ENCODE data around the gene NPHS1.

DNA sequence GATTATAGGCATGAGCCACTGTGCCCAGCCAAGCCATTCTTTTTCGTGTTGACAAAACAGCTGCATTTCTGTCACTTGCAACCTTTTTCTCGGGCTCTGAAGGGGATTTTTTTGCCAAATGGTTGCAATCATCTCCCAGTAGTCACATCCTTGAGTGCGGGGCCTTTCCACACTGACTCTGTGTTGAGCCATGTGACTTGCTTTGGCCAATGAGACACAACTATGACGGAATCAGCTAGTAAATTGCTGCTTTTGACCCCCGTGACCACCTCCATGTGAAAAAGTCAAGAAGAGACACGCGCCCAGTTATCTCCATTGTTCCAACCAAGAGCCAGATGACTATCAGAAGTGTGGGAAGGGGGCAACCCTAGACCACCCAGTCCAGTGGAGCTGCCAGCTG lies 18.3 kb downstream of the NPHS1 start:
- TF ChIP-seq, protein P1, sequence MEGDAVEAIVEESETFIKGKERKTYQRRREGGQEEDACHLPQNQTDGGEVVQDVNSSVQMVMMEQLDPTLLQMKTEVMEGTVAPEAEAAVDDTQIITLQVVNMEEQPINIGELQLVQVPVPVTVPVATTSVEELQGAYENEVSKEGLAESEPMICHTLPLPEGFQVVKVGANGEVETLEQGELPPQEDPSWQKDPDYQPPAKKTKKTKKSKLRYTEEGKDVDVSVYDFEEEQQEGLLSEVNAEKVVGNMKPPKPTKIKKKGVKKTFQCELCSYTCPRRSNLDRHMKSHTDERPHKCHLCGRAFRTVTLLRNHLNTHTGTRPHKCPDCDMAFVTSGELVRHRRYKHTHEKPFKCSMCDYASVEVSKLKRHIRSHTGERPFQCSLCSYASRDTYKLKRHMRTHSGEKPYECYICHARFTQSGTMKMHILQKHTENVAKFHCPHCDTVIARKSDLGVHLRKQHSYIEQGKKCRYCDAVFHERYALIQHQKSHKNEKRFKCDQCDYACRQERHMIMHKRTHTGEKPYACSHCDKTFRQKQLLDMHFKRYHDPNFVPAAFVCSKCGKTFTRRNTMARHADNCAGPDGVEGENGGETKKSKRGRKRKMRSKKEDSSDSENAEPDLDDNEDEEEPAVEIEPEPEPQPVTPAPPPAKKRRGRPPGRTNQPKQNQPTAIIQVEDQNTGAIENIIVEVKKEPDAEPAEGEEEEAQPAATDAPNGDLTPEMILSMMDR (conservative IDR thresholded peaks at IDR 0.05; ENCODE audit: low read depth, low read length) = no peak
- no peak for TF ChIP-seq EZH2 (IDR thresholded peaks at IDR 0.05; ENCODE audit: low read length, unreplicated experiment)

Data from PC-3 (cell line).